ENCODE measurements around the gene AMZ2. TPM values are rescaled to one million over a fixed set of nuclear protein-coding genes. Genes with fewer than 3 reads are reported as not detected.

The AMZ2 gene
- total RNA-seq, 1 experiment from 2014 or later, result 59.6 TPM

GRCh38 chr17:68293490-68294195 lies 45.8 kb downstream of the AMZ2 start:
- CTCF ChIA-PET, result no interaction called here
- TF ChIP-seq CTCF (IDR thresholded peaks at IDR 0.05) (no peak), SIN3A (IDR thresholded peaks at IDR 0.05; ENCODE audit: borderline replicate concordance, insufficient read depth, low read depth, low read length) (no peak), TCF7L2 (IDR thresholded peaks at IDR 0.05; ENCODE audit: low read depth, low read length) (no peak), POLR2AphosphoS5 (IDR thresholded peaks at IDR 0.05; ENCODE audit: low read depth, low read length) (no peak)
- TF ChIP-seq, protein P1, sequence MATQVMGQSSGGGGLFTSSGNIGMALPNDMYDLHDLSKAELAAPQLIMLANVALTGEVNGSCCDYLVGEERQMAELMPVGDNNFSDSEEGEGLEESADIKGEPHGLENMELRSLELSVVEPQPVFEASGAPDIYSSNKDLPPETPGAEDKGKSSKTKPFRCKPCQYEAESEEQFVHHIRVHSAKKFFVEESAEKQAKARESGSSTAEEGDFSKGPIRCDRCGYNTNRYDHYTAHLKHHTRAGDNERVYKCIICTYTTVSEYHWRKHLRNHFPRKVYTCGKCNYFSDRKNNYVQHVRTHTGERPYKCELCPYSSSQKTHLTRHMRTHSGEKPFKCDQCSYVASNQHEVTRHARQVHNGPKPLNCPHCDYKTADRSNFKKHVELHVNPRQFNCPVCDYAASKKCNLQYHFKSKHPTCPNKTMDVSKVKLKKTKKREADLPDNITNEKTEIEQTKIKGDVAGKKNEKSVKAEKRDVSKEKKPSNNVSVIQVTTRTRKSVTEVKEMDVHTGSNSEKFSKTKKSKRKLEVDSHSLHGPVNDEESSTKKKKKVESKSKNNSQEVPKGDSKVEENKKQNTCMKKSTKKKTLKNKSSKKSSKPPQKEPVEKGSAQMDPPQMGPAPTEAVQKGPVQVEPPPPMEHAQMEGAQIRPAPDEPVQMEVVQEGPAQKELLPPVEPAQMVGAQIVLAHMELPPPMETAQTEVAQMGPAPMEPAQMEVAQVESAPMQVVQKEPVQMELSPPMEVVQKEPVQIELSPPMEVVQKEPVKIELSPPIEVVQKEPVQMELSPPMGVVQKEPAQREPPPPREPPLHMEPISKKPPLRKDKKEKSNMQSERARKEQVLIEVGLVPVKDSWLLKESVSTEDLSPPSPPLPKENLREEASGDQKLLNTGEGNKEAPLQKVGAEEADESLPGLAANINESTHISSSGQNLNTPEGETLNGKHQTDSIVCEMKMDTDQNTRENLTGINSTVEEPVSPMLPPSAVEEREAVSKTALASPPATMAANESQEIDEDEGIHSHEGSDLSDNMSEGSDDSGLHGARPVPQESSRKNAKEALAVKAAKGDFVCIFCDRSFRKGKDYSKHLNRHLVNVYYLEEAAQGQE (IDR thresholded peaks at IDR 0.05; ENCODE audit: insufficient read depth in 1 of 2, low read depth in 2 of 2, low read length in 1 of 2), result no peak
- Histone ChIP-seq H3K27ac (ENCODE audit: low read length) (no peak overlapping the region), H3K9me3 (ENCODE audit: control insufficient read depth, insufficient read depth, low read depth, low read length) (no peaks in the 10 kb centered on the region), H3K4me1 (ENCODE audit: control insufficient read depth, insufficient read depth, low read length) (0 out of 2 replicates have a peak, but pooled peaks cover 2% of the 10 kb centered on the region), H3K36me3 (ENCODE audit: control insufficient read depth, insufficient read depth, low read length) (no peaks in the 10 kb centered on the region), H3K27me3 (ENCODE audit: control insufficient read depth, insufficient read depth, low read length) (peaks cover 4% of the 10 kb centered on the region), H3K4me3 (ENCODE audit: low read depth in 2 of 2, low read length in 2 of 2) (no peak overlapping the region)
- BruUV-seq (replicated peaks), result no TSS peak
- intact Hi-C loops (cut with micrococcal nuclease; ENCODE audit: unreplicated experiment) (no loop called here), in situ Hi-C loops (cut with HindIII; ENCODE audit: low pct_unique_long_range_greater_than_20kb, low sequenced_read_pairs) (no loop called here)
- POLR2A ChIA-PET, result no interaction called here
- DNase-seq (ENCODE audit: low read depth, low spot score) (no peak), ATAC-seq (no peak)

GRCh38 chr17:68294196-68294555 lies 46.3 kb downstream of the AMZ2 start:
- CTCF ChIA-PET, result no interaction called here

More at GRCh38 chr17:68294196-68294555, 46.3 kb downstream of the AMZ2 start:
- no peak for DNase-seq (ENCODE audit: low read depth, low spot score)
- Histone ChIP-seq H3K27me3 (ENCODE audit: control insufficient read depth, insufficient read depth, low read length) (peaks cover 4% of the 10 kb centered on the region), H3K36me3 (ENCODE audit: control insufficient read depth, insufficient read depth, low read length) (no peaks in the 10 kb centered on the region), H3K4me1 (ENCODE audit: control insufficient read depth, insufficient read depth, low read length) (0 out of 2 replicates have a peak, but pooled peaks cover 2% of the 10 kb centered on the region), H3K27ac (ENCODE audit: low read length) (no peak overlapping the region), H3K4me3 (ENCODE audit: low read depth in 2 of 2, low read length in 2 of 2) (no peak overlapping the region), H3K9me3 (ENCODE audit: control insufficient read depth, insufficient read depth, low read depth, low read length) (no peaks in the 10 kb centered on the region)
- BruUV-seq (replicated peaks), result no TSS peak
- in situ Hi-C loops (cut with HindIII; ENCODE audit: low pct_unique_long_range_greater_than_20kb, low sequenced_read_pairs) (no loop called here), intact Hi-C loops (cut with micrococcal nuclease; ENCODE audit: unreplicated experiment) (no loop called here)
- TF ChIP-seq, protein P1 (IDR thresholded peaks at IDR 0.05; ENCODE audit: insufficient read depth in 1 of 2, low read depth in 2 of 2, low read length in 1 of 2), result no peak
- TF ChIP-seq TCF7L2 (IDR thresholded peaks at IDR 0.05; ENCODE audit: low read depth, low read length) (no peak), POLR2AphosphoS5 (IDR thresholded peaks at IDR 0.05; ENCODE audit: low read depth, low read length) (no peak), CTCF (IDR thresholded peaks at IDR 0.05) (no peak), SIN3A (IDR thresholded peaks at IDR 0.05; ENCODE audit: borderline replicate concordance, insufficient read depth, low read depth, low read length) (no peak)
- no peak for ATAC-seq
- POLR2A ChIA-PET, result no interaction called here
